H1 (cell line): ENCODE measurements around the gene RFPL1.

Experiments used
- ASH2L ChIP-seq: fragments of 200-600, 300-600 bp; sonication (generic); IDR thresholded peaks from one replicate; pipeline ENCODE4 v1.7.1; 2017; ENCODE audit warnings: low read length
- CEBPB ChIP-seq: IDR thresholded peaks from 2 replicates; pipeline ENCODE4 v1.6.1; 2012; ENCODE audit warnings: low read depth, low read length
- EGR1 ChIP-seq: IDR thresholded peaks from 2 replicates; pipeline ENCODE4 v1.6.1; 2011; ENCODE audit warnings: low read depth, low read length, borderline replicate concordance
- FOSL1 ChIP-seq: IDR thresholded peaks from 2 replicates; pipeline ENCODE4 v1.6.1; 2011; ENCODE audit warnings: mild to moderate bottlenecking, low read depth, low read length, moderate library complexity; ENCODE audit not compliant: insufficient read depth
- GABPA ChIP-seq: IDR thresholded peaks from 2 replicates; pipeline ENCODE4 v1.6.1; 2011; ENCODE audit warnings: mild to moderate bottlenecking, low read length, moderate library complexity, borderline replicate concordance; ENCODE audit not compliant: insufficient read depth
- NRF1 ChIP-seq: IDR thresholded peaks from 2 replicates; pipeline ENCODE4 v1.6.1; 2011; ENCODE audit warnings: mild to moderate bottlenecking, low read depth, low read length, improper control_type of control experiment
- POLR2A ChIP-seq, 2 experiments: IDR thresholded peaks; 1 replicate in 1 of 2; 2 replicates in 1 of 2; pipeline ENCODE4 v1.6.1; 2011; ENCODE audit warnings: low read depth in 2 of 2, low read length in 2 of 2, mild to moderate bottlenecking in 2 of 2; ENCODE audit errors: control extremely low read depth in 1 of 2
- SIN3A ChIP-seq, 2 experiments: IDR thresholded peaks in 1 of 2; conservative IDR thresholded peaks in 1 of 2; 2 replicates each; pipeline ENCODE4 v1.6.1; 2011 to 2012; ENCODE audit warnings: low read length in 2 of 2, improper control_type of control experiment in 1 of 2, low read depth in 1 of 2, mild to moderate bottlenecking in 1 of 2
- SUZ12 ChIP-seq: fragments of 200-600 bp; sonication (generic); IDR thresholded peaks from 2 replicates; pipeline ENCODE4 v1.6.1; 2012; ENCODE audit warnings: mild to moderate bottlenecking, inconsistent platforms, low read length, moderate library complexity, mixed read lengths
- TAF1 ChIP-seq: IDR thresholded peaks from 2 replicates; pipeline ENCODE4 v1.6.1; 2011; ENCODE audit warnings: mild to moderate bottlenecking, low read depth, low read length
- TBP ChIP-seq: IDR thresholded peaks from 2 replicates; pipeline ENCODE4 v1.6.1; 2011; ENCODE audit warnings: low read depth, low read length, improper control_type of control experiment
- TF ChIP-seq, protein P1 (sequence below), 3 experiments: IDR thresholded peaks; 1 replicate in 2 of 3; 2 replicates in 1 of 3; pipeline versions ENCODE4 v1.5.1 to v1.6.1; 2011; ENCODE audit warnings: low read length in 3 of 3, mild to moderate bottlenecking in 3 of 3, inconsistent platforms in 2 of 3, low read depth in 1 of 3, moderate library complexity in 1 of 3; ENCODE audit not compliant: insufficient read depth in 1 of 3; ENCODE audit errors: control extremely low read depth in 1 of 3
- TF ChIP-seq, protein P2 (sequence below): IDR thresholded peaks from 2 replicates; pipeline ENCODE4 v1.6.1; 2012; ENCODE audit warnings: inconsistent platforms

DNA sequence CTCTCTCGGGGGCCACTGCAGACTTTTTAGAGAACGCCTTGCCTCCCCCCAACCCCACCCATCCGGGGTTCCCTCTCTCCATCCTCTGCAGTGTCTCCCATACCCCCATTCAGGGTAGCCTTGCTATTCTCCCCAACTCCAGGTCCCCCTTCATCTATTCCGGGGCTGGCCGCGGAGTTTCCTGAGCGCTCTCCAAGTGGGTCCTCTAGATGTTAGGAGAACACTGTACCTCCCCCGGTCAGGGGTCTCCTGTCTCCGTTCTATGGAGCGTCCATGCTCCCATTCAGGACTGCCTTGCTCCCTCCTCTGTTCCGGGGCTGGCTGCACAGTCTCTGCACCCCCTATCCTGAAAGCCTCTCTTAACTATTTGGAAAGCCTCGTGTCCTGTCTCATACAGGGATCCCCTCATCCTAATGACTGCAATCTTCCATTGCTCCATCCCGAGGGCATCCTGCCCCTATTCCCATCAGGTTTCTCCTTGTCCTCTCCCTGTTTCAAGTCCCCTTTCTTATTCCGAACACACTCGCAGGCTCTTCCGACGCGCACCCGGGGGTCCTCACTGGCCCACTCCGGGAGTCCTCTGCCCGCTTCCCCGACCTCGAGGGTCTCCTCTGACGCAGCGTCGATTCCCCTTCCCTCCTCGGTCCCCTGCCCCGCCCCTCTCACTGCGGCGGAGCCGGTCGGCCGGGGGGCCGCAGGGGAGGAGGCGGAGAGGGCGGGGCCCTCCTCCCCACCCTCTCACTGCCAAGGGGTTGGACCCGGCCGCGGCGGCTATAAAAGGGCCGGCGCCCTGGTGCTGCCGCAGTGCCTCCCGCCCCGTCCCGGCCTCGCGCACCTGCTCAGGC, 41.3 kb downstream of the RFPL1 start, which contains the start of gene NEFH:
- no peak for TF ChIP-seq SUZ12
- TF ChIP-seq FOSL1 = no peak
- TF ChIP-seq, protein P1, sequence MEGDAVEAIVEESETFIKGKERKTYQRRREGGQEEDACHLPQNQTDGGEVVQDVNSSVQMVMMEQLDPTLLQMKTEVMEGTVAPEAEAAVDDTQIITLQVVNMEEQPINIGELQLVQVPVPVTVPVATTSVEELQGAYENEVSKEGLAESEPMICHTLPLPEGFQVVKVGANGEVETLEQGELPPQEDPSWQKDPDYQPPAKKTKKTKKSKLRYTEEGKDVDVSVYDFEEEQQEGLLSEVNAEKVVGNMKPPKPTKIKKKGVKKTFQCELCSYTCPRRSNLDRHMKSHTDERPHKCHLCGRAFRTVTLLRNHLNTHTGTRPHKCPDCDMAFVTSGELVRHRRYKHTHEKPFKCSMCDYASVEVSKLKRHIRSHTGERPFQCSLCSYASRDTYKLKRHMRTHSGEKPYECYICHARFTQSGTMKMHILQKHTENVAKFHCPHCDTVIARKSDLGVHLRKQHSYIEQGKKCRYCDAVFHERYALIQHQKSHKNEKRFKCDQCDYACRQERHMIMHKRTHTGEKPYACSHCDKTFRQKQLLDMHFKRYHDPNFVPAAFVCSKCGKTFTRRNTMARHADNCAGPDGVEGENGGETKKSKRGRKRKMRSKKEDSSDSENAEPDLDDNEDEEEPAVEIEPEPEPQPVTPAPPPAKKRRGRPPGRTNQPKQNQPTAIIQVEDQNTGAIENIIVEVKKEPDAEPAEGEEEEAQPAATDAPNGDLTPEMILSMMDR (IDR thresholded peaks at IDR 0.05; ENCODE audit: control extremely low read depth in 1 of 3, insufficient read depth in 1 of 3, low read depth in 1 of 3, low read length in 3 of 3) = no peak
- TF ChIP-seq POLR2A (IDR thresholded peaks at IDR 0.05; ENCODE audit: control extremely low read depth in 1 of 2, low read depth in 2 of 2, low read length in 2 of 2) = no peak
- TF ChIP-seq NRF1 = no peak
- 0 out of 2 replicates have a peak, but pooled peaks have one; percentile 18 for TF ChIP-seq TAF1
- TF ChIP-seq SIN3A (conservative IDR thresholded peaks at IDR 0.05 in 1 of 2, IDR thresholded peaks at IDR 0.05 in 1 of 2; ENCODE audit: low read depth in 1 of 2, low read length in 2 of 2) = no peak
- peak; percentile 49; the same call in 1 of the 2 replicates for TF ChIP-seq TBP
- TF ChIP-seq, protein P2, sequence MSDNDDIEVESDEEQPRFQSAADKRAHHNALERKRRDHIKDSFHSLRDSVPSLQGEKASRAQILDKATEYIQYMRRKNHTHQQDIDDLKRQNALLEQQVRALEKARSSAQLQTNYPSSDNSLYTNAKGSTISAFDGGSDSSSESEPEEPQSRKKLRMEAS = no peak; the same call in 1 of the 2 replicates
- no peak for TF ChIP-seq CEBPB
- TF ChIP-seq ASH2L = no peak
- TF ChIP-seq EGR1 = no peak
- TF ChIP-seq GABPA = no peak
